ENCODE measurements around the gene GLTP.
"Not testable (repeated sequence)": the region's sequence is repeated elsewhere in the genome, so short reads cannot be mapped to it uniquely, and the experiment has no call there.

Gene GLTP

GRCh38 chr12:109857715-109858114 lies 22.6 kb downstream of the GLTP start:
- peak overlapping the region; percentile 5 for H3K27ac Mint-ChIP-seq
- no peaks in the 10 kb centered on the region for H3K27me3 Mint-ChIP-seq
- H3K9me3 Mint-ChIP-seq: no peaks in the 10 kb centered on the region
- H3K4me3 Mint-ChIP-seq: no peak overlapping the region
- H3K36me3 Mint-ChIP-seq: peaks cover 15 to 32% of the 10 kb centered on the region in 2 donors
- H3K4me1 Mint-ChIP-seq: peaks cover 11 to 12% of the 10 kb centered on the region in 2 donors
- ATAC-seq (replicated peaks) (no peak), DNase-seq (no peak)

GRCh38 chr12:109855377-109855776 lies 25.0 kb downstream of the GLTP start:
- H3K36me3 Mint-ChIP-seq: peaks cover 13 to 29% of the 10 kb centered on the region in 2 donors

GRCh38 chr12:109850518-109850917 lies 29.8 kb downstream of the GLTP start:
- not testable (repeated sequence) for H3K36me3 Mint-ChIP-seq; H3K27me3 Mint-ChIP-seq; H3K4me3 Mint-ChIP-seq; H3K4me1 Mint-ChIP-seq; H3K9me3 Mint-ChIP-seq; DNase-seq; H3K27ac Mint-ChIP-seq; ATAC-seq (replicated peaks)

More at GRCh38 chr12:109855377-109855776, 25.0 kb downstream of the GLTP start:
- Mint-ChIP-seq H3K4me3 (no peak overlapping the region), H3K27me3 (no peaks in the 10 kb centered on the region), H3K4me1 (peaks cover 0 to 3% of the 10 kb centered on the region in 2 donors), H3K27ac (peak overlapping the region; percentile 7), H3K9me3 (no peaks in the 10 kb centered on the region)
- ATAC-seq (replicated peaks) (no peak), DNase-seq (no peak)

GRCh38 chr12:109847142-109847735 lies 33.1 kb downstream of the GLTP start:
- Mint-ChIP-seq H3K36me3 (no peaks in the 10 kb centered on the region), H3K4me3 (no peak overlapping the region), H3K27ac (no peak overlapping the region), H3K9me3 (no peaks in the 10 kb centered on the region), H3K4me1 (peaks cover 3 to 8% of the 10 kb centered on the region in 2 donors), H3K27me3 (no peaks in the 10 kb centered on the region)
- ATAC-seq (replicated peaks) (no peak), DNase-seq (no peak)

- H3K4me1 Mint-ChIP-seq: peaks cover 3 to 8% of the 10 kb centered on the region in 2 donors
- no peak overlapping the region for H3K4me3 Mint-ChIP-seq
- H3K9me3 Mint-ChIP-seq: no peaks in the 10 kb centered on the region
- no peaks in the 10 kb centered on the region for H3K27me3 Mint-ChIP-seq
- no peaks in the 10 kb centered on the region for H3K36me3 Mint-ChIP-seq
- no peak for ATAC-seq (replicated peaks)
- no peak for DNase-seq
- no peak overlapping the region for H3K27ac Mint-ChIP-seq
These were observed 34.5 kb downstream of the GLTP start for GRCh38 chr12:109845824-109846205.

- H3K27ac Mint-ChIP-seq: no peak overlapping the region
- no peaks in the 10 kb centered on the region for H3K36me3 Mint-ChIP-seq
- DNase-seq: peak; percentile 81
- H3K27me3 Mint-ChIP-seq: no peaks in the 10 kb centered on the region
- no peaks in the 10 kb centered on the region for H3K9me3 Mint-ChIP-seq
- peak; percentile 96 for ATAC-seq (replicated peaks)
- H3K4me1 Mint-ChIP-seq: peaks cover 5 to 10% of the 10 kb centered on the region in 2 donors
- H3K4me3 Mint-ChIP-seq: peak overlapping the region; percentile 36 to 59
These were observed 35.1 kb downstream of the GLTP start for GRCh38 chr12:109844983-109845823.

GRCh38 chr12:109844091-109844490 lies 36.2 kb downstream of the GLTP start:
- Mint-ChIP-seq H3K36me3 (no peaks in the 10 kb centered on the region), H3K4me1 (peaks cover 5 to 13% of the 10 kb centered on the region in 2 donors), H3K27ac (no peak overlapping the region), H3K9me3 (no peaks in the 10 kb centered on the region), H3K27me3 (peaks cover 0 to 3% of the 10 kb centered on the region in 2 donors), H3K4me3 (no peak overlapping the region)
- DNase-seq (no peak), ATAC-seq (replicated peaks) (no peak)

- H3K9me3 Mint-ChIP-seq: no peaks in the 10 kb centered on the region
- H3K4me3 Mint-ChIP-seq: no peak overlapping the region
- H3K27me3 Mint-ChIP-seq: peaks cover 0 to 3% of the 10 kb centered on the region in 2 donors
- H3K4me1 Mint-ChIP-seq: peaks cover 5 to 13% of the 10 kb centered on the region in 2 donors
- H3K36me3 Mint-ChIP-seq: no peaks in the 10 kb centered on the region
- ATAC-seq (replicated peaks) (no peak), DNase-seq (no peak)
- no peak overlapping the region for H3K27ac Mint-ChIP-seq
These were observed 38.3 kb downstream of the GLTP start for GRCh38 chr12:109842021-109842420.

- H3K4me1 Mint-ChIP-seq: peaks cover 5 to 13% of the 10 kb centered on the region in 2 donors
- ATAC-seq (replicated peaks) (no peak), DNase-seq (no peak)
- H3K4me3 Mint-ChIP-seq: no peak overlapping the region
- no peak overlapping the region for H3K27ac Mint-ChIP-seq
- H3K9me3 Mint-ChIP-seq: no peaks in the 10 kb centered on the region
- no peaks in the 10 kb centered on the region for H3K36me3 Mint-ChIP-seq
- H3K27me3 Mint-ChIP-seq: peaks cover 0 to 3% of the 10 kb centered on the region in 2 donors
These were observed 39.0 kb downstream of the GLTP start for GRCh38 chr12:109841356-109841755.

- DNase-seq: no peak
- Mint-ChIP-seq H3K9me3 (no peaks in the 10 kb centered on the region), H3K27ac (no peak overlapping the region), H3K36me3 (no peaks in the 10 kb centered on the region), H3K4me3 (no peak overlapping the region), H3K4me1 (peaks cover 5 to 11% of the 10 kb centered on the region in 2 donors), H3K27me3 (peaks cover 1 to 4% of the 10 kb centered on the region in 2 donors)
- ATAC-seq (replicated peaks): no peak
These were observed 39.9 kb downstream of the GLTP start for GRCh38 chr12:109840305-109841074.

- no peak for ATAC-seq (replicated peaks)
- Mint-ChIP-seq H3K4me3 (no peak overlapping the region), H3K4me1 (peaks cover 2 to 5% of the 10 kb centered on the region in 2 donors), H3K27me3 (peaks cover 12 to 13% of the 10 kb centered on the region in 2 donors), H3K9me3 (no peaks in the 10 kb centered on the region), H3K27ac (no peak overlapping the region), H3K36me3 (no peaks in the 10 kb centered on the region)
- DNase-seq: no peak
These were observed 40.9 kb downstream of the GLTP start for GRCh38 chr12:109839444-109839843.

GRCh38 chr12:109836916-109837315 lies 43.4 kb downstream of the GLTP start:
- H3K27me3 Mint-ChIP-seq: peaks cover 22 to 35% of the 10 kb centered on the region in 2 donors
- DNase-seq: no peak
- H3K9me3 Mint-ChIP-seq: no peaks in the 10 kb centered on the region
- H3K27ac Mint-ChIP-seq: no peak overlapping the region
- ATAC-seq (replicated peaks): no peak
- peaks cover 6 to 10% of the 10 kb centered on the region in 2 donors for H3K4me1 Mint-ChIP-seq
- peaks cover 0 to 4% of the 10 kb centered on the region in 2 donors for H3K36me3 Mint-ChIP-seq
- H3K4me3 Mint-ChIP-seq: no peak overlapping the region

- Mint-ChIP-seq H3K27ac (no peak overlapping the region), H3K4me3 (no peak overlapping the region), H3K27me3 (peaks cover 31 to 46% of the 10 kb centered on the region in 2 donors), H3K36me3 (peaks cover 0 to 4% of the 10 kb centered on the region in 2 donors), H3K4me1 (peaks cover 6 to 10% of the 10 kb centered on the region in 2 donors), H3K9me3 (no peaks in the 10 kb centered on the region)
- DNase-seq (no peak), ATAC-seq (replicated peaks) (no peak)
These were observed 44.5 kb downstream of the GLTP start for GRCh38 chr12:109835827-109836226.

Data from stimulated activated naive B cell treated with anti-CD40 and anti-IgM and Interleukin-4, amounts not matched to agents 10 μg/mL and 1 μg/mL and 100 μg/mL, for 72 hours (primary cell).